ENCODE measurements around the gene PCDH9. TPM values are rescaled to one million over a fixed set of nuclear protein-coding genes. Genes with fewer than 3 reads are reported as not detected.

PCDH9 gene
- total and polyA plus RNA-seq, 2 experiments from 2014 or later: 0.31 to 0.52 TPM

- no peaks in the 10 kb centered on the region for H3K9me2 ChIP-seq (ENCODE audit: insufficient read depth)
- H3K4me1 ChIP-seq (ENCODE audit: insufficient read depth): no peaks in the 10 kb centered on the region
- H3K4me3 ChIP-seq: no peak overlapping the region
- Mint-ChIP-seq H3K9me3 (no peaks in the 10 kb centered on the region), H3K4me3 (no peak overlapping the region), H3K27me3 (ENCODE audit: insufficient read depth, low read depth, poor library complexity) (no peaks in the 10 kb centered on the region), H3K27ac (no peak overlapping the region), H3K36me3 (ENCODE audit: low read depth) (no peaks in the 10 kb centered on the region), H3K4me1 (peaks cover 4% of the 10 kb centered on the region)
- no peak overlapping the region for H3K4me2 ChIP-seq
- H4K20me1 ChIP-seq (replicated peaks; ENCODE audit: insufficient read depth): no peaks in the 10 kb centered on the region
- H3F3A ChIP-seq (replicated peaks; ENCODE audit: low read depth): no peaks in the 10 kb centered on the region
- ATAC-seq (no peak), DNase-seq (ENCODE audit: low spot score) (no peak)
- no peaks in the 10 kb centered on the region for H3K79me2 ChIP-seq (replicated peaks; ENCODE audit: insufficient read depth)
- no peaks in the 10 kb centered on the region for H3K27me3 ChIP-seq (ENCODE audit: insufficient read depth)
- no peak overlapping the region for H3K27ac ChIP-seq (ENCODE audit: low read depth)
- no peak overlapping the region for H2AFZ ChIP-seq
- no peak for TF ChIP-seq ZNF114 (CRISPR knock-in tag; IDR thresholded peaks at IDR 0.05)
- TF ChIP-seq NANOG (IDR thresholded peaks at IDR 0.05; ENCODE audit: borderline replicate concordance): no peak
- TF ChIP-seq JUNB (IDR thresholded peaks at IDR 0.05; ENCODE audit: unreplicated experiment): no peak
- TF ChIP-seq CREB1 (CRISPR knock-in tag; IDR thresholded peaks at IDR 0.05; ENCODE audit: low read depth): no peak
- no peak for TF ChIP-seq EZH2 (IDR thresholded peaks at IDR 0.05; ENCODE audit: low read depth, unreplicated experiment)
- no peak for TF ChIP-seq REST (IDR thresholded peaks at IDR 0.05; ENCODE audit: unreplicated experiment)
- TF ChIP-seq CTCF (conservative IDR thresholded peaks at IDR 0.05; ENCODE audit: low read depth in 2 of 2): no peak
- TF ChIP-seq ETS1 (IDR thresholded peaks at IDR 0.05): no peak
- TF ChIP-seq ZNF462 (CRISPR knock-in tag; IDR thresholded peaks at IDR 0.05): no peak
- no peak for TF ChIP-seq STAT1 (IDR thresholded peaks at IDR 0.05; ENCODE audit: unreplicated experiment)
- TF ChIP-seq POLR2AphosphoS5 (IDR thresholded peaks at IDR 0.05; ENCODE audit: low read depth): no peak
- TF ChIP-seq ZNF331 (CRISPR knock-in tag; IDR thresholded peaks at IDR 0.05; ENCODE audit: low read depth): no peak
- TF ChIP-seq EZH2phosphoT487 (IDR thresholded peaks at IDR 0.05; ENCODE audit: unreplicated experiment): no peak
- H3K36me3 ChIP-seq (ENCODE audit: insufficient read depth): no peaks in the 10 kb centered on the region
Measured at GRCh38 chr13:66914155-66914554, 316.0 kb downstream of the PCDH9 start.

All from GM23338 (cell line).